Measurements from ENCODE around the gene NAALADL1. TPM values are rescaled to one million over a fixed set of nuclear protein-coding genes. Genes with fewer than 3 reads are reported as not detected.

NAALADL1 gene
- 10 to 100 TPM; 10.8 to 17.4 (median 12.2) TPM for polyA plus RNA-seq (ENCODE audit: insufficient read length in 4 of 4)

GRCh38 chr11:65058419-65059054 is at the start of gene NAALADL1:
Gene NAALADL1 (minus strand): TSS chr11:65058553. CDS start chr11:65058521, 32 bp downstream.
- no peak for DNase-seq (ENCODE audit: low read depth in 4 of 4, low spot score in 2 of 4)

- DNase-seq (ENCODE audit: low read depth in 4 of 4, low spot score in 2 of 4), result no peak
These were observed 49.6 kb upstream of the NAALADL1 start for GRCh38 chr11:65107751-65108468.

GRCh38 chr11:65107078-65107477 is 48.7 kb upstream of the NAALADL1 start:
- no peak for DNase-seq (ENCODE audit: low read depth in 4 of 4, low spot score in 2 of 4)

- no peak for DNase-seq (ENCODE audit: low read depth in 4 of 4, low spot score in 2 of 4)
These were observed 46.3 kb upstream of the NAALADL1 start for GRCh38 chr11:65104628-65105027.

- no peak for DNase-seq (ENCODE audit: low read depth in 4 of 4, low spot score in 2 of 4)
These were observed 45.1 kb upstream of the NAALADL1 start for GRCh38 chr11:65103476-65103875.

- DNase-seq (ENCODE audit: low read depth in 4 of 4, low spot score in 2 of 4), result no peak
These were observed 44.1 kb upstream of the NAALADL1 start for GRCh38 chr11:65102142-65103095.

- DNase-seq (ENCODE audit: low read depth in 4 of 4, low spot score in 2 of 4), result no peak
These were observed 42.5 kb upstream of the NAALADL1 start for GRCh38 chr11:65100674-65101350.

- DNase-seq (ENCODE audit: low read depth in 4 of 4, low spot score in 2 of 4), result no peak
These were observed 38.6 kb upstream of the NAALADL1 start for GRCh38 chr11:65096926-65097325.

- peak in 2 of 4 donors; percentile 81 to 84 for DNase-seq (ENCODE audit: low read depth in 4 of 4, low spot score in 2 of 4)
These were observed 37.8 kb upstream of the NAALADL1 start, which contains the start of gene VPS51 for GRCh38 chr11:65095974-65096806. Gene VPS51 (plus strand): TSS chr11:65096214. CDS start chr11:65096251, 37 bp downstream.

- DNase-seq (ENCODE audit: low read depth in 4 of 4, low spot score in 2 of 4), result no peak
These were observed 37.1 kb upstream of the NAALADL1 start for GRCh38 chr11:65095427-65095826.

GRCh38 chr11:65090628-65091027 is 32.3 kb upstream of the NAALADL1 start:
- DNase-seq (ENCODE audit: low read depth in 4 of 4, low spot score in 2 of 4), result no peak

GRCh38 chr11:65089621-65090020 is 31.3 kb upstream of the NAALADL1 start:
- DNase-seq (ENCODE audit: low read depth in 4 of 4, low spot score in 2 of 4), result no peak

GRCh38 chr11:65087827-65088226 is 29.5 kb upstream of the NAALADL1 start:
- DNase-seq (ENCODE audit: low read depth in 4 of 4, low spot score in 2 of 4), result no peak

GRCh38 chr11:65087216-65087615 is 28.9 kb upstream of the NAALADL1 start:
- no peak for DNase-seq (ENCODE audit: low read depth in 4 of 4, low spot score in 2 of 4)

- no peak for DNase-seq (ENCODE audit: low read depth in 4 of 4, low spot score in 2 of 4)
These were observed 28.5 kb upstream of the NAALADL1 start for GRCh38 chr11:65086809-65087208.

- DNase-seq (ENCODE audit: low read depth in 4 of 4, low spot score in 2 of 4), result no peak
These were observed 27.1 kb upstream of the NAALADL1 start for GRCh38 chr11:65085446-65085845.

- no peak for DNase-seq (ENCODE audit: low read depth in 4 of 4, low spot score in 2 of 4)
These were observed 26.4 kb upstream of the NAALADL1 start for GRCh38 chr11:65084598-65085375.

GRCh38 chr11:65083834-65084597 is 25.7 kb upstream of the NAALADL1 start, which contains the start of the genes CDCA5 and ZFPL1:
Gene CDCA5 (minus strand): TSS chr11:65084040. CDS start chr11:65083978, 62 bp downstream.
Gene ZFPL1 (plus strand): TSS chr11:65084222. CDS start chr11:65084699, 477 bp downstream.
- DNase-seq (ENCODE audit: low read depth in 4 of 4, low spot score in 2 of 4), result peak; percentile 79 to 90 (median 90)

All from left renal cortex interstitium (tissue), 4 donors.